GM21515 (cell line): ENCODE measurements around the gene FAM43B.
"Not testable (repeated sequence)": the region's sequence is repeated elsewhere in the genome, so short reads cannot be mapped to it uniquely, and the experiment has no call there.

Experiments used
- ATAC-seq: cut with Tn5 transposase; IDR thresholded peaks from one replicate; pipeline ENCODE4 v1.9.1; 2021; ENCODE audit not compliant: unreplicated experiment

Gene FAM43B

GRCh38 chr1:20551945-20552727, at the start of gene FAM43B:
FAM43B (plus strand) TSS chr1:20552573; CDS start chr1:20552974, 401 bp downstream.
- no peak for ATAC-seq

- no peak for ATAC-seq
Measured at GRCh38 chr1:20505488-20505887, 46.9 kb upstream of the FAM43B start.

- ATAC-seq, result no peak
Measured at GRCh38 chr1:20507248-20507563, 45.2 kb upstream of the FAM43B start.

- peak; percentile 83 for ATAC-seq
Measured at GRCh38 chr1:20507564-20508410, 44.6 kb upstream of the FAM43B start, which contains the start of gene MUL1. MUL1 (minus strand) TSS chr1:20508151; CDS start chr1:20508024, 127 bp downstream.

- ATAC-seq, result no peak
Measured at GRCh38 chr1:20508411-20508771, 44.0 kb upstream of the FAM43B start.

GRCh38 chr1:20511518-20512428, 40.6 kb upstream of the FAM43B start:
- no peak for ATAC-seq

GRCh38 chr1:20519609-20520262, 32.6 kb upstream of the FAM43B start:
- ATAC-seq, result not testable (repeated sequence)

- no peak for ATAC-seq
Measured at GRCh38 chr1:20521960-20522861, 30.2 kb upstream of the FAM43B start.

GRCh38 chr1:20526267-20526666, 26.1 kb upstream of the FAM43B start:
- no peak for ATAC-seq

- ATAC-seq, result no peak
Measured at GRCh38 chr1:20528221-20528620, 24.2 kb upstream of the FAM43B start.

GRCh38 chr1:20530306-20530705, 22.1 kb upstream of the FAM43B start:
- ATAC-seq, result no peak

GRCh38 chr1:20530901-20531300, 21.5 kb upstream of the FAM43B start:
- ATAC-seq, result no peak

GRCh38 chr1:20533635-20534034, 18.7 kb upstream of the FAM43B start:
- no peak for ATAC-seq

- no peak for ATAC-seq
Measured at GRCh38 chr1:20534659-20535417, 17.5 kb upstream of the FAM43B start.

GRCh38 chr1:20538227-20538626, 14.1 kb upstream of the FAM43B start:
- ATAC-seq, result no peak

- ATAC-seq, result no peak
Measured at GRCh38 chr1:20538760-20539551, 13.4 kb upstream of the FAM43B start.

GRCh38 chr1:20540281-20540680, 12.1 kb upstream of the FAM43B start:
- ATAC-seq, result no peak

GRCh38 chr1:20546637-20547036, 5.7 kb upstream of the FAM43B start:
- no peak for ATAC-seq
